ENCODE results near the gene ADAM11. TPM values are rescaled to one million over a fixed set of nuclear protein-coding genes. Genes with fewer than 3 reads are reported as not detected.
"Not testable (repeated sequence)": the region's sequence is repeated elsewhere in the genome, so short reads cannot be mapped to it uniquely, and the experiment has no call there.

Gene ADAM11, protein sequence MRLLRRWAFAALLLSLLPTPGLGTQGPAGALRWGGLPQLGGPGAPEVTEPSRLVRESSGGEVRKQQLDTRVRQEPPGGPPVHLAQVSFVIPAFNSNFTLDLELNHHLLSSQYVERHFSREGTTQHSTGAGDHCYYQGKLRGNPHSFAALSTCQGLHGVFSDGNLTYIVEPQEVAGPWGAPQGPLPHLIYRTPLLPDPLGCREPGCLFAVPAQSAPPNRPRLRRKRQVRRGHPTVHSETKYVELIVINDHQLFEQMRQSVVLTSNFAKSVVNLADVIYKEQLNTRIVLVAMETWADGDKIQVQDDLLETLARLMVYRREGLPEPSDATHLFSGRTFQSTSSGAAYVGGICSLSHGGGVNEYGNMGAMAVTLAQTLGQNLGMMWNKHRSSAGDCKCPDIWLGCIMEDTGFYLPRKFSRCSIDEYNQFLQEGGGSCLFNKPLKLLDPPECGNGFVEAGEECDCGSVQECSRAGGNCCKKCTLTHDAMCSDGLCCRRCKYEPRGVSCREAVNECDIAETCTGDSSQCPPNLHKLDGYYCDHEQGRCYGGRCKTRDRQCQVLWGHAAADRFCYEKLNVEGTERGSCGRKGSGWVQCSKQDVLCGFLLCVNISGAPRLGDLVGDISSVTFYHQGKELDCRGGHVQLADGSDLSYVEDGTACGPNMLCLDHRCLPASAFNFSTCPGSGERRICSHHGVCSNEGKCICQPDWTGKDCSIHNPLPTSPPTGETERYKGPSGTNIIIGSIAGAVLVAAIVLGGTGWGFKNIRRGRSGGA
- total RNA-seq: under 1 TPM; 0.13 to 0.74 TPM

DNA sequence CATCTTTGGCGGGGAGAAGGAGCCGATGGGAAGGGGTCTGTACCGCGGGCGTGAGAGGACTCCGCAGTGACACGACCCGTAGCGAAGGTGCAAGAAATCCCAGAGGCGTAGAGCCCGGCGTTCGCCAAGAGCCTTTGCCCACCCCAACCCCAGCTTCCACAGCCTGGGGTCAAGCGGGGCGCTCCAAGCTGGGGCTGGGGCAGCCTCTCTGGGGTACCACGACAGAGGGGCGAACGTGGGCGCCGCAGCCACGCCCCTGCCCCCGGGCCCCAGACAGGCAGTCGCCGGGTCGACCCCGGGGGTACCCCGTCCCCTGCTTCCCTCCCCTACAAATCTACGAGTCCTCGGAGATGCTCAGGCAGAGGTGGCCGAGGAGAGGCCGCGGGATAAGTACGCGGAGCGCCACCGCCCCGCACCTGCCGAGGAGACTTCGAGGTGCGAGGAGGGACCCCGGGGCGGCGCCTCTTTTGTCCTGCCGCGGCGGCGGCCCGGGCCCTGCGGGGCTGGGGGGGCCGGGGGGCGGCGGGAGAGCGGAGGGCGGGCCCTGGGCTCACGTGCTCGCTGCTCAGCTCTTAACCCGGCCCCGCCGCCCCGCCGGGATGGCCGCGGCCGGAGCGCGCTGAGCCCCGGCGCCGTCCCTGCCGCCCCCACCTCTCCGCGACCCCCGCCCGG lies at the start of gene ADAM11:
Gene ADAM11, plus strand, starts transcription at position 575 of the 672 bp plus-strand sequence. CDS start 212 bp downstream, outside the sequence.
- Mint-ChIP-seq H3K9me3 (no peaks in the 10 kb centered on the region), H3K4me1 (no peaks in the 10 kb centered on the region), H3K36me3 (ENCODE audit: low read depth) (no peaks in the 10 kb centered on the region), H3K4me3 (peak within 1 kb of the TSS; percentile 51), H3K27ac (no peak within 1 kb of the TSS), H3K27me3 (peaks cover 25% of the 10 kb centered on the region)
- peak; percentile 9 for ATAC-seq (replicated peaks)

DNA sequence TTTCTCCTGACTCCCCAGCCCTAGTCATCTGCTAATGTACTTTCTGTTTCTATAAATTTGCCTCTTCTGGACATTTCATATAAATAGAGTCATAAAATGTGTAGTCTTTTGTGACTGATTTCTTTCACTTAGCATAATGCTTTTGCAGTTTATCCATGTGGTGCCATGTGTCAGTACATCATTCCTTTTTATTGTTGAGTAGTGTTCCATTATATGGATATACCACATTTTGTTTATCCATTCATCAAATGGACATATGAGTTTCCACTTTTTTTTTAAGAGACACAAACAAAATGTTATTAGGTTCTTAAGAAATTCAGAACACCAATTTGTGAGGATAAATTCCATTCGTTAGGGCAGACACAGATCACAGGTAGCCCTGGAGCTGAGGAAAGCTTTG lies 39.3 kb upstream of the ADAM11 start:
- Mint-ChIP-seq H3K36me3 (ENCODE audit: low read depth) (peaks cover 7% of the 10 kb centered on the region), H3K4me3 (no peak overlapping the region), H3K9me3 (no peaks in the 10 kb centered on the region), H3K4me1 (no peaks in the 10 kb centered on the region), H3K27me3 (no peaks in the 10 kb centered on the region), H3K27ac (no peak overlapping the region)
- ATAC-seq (replicated peaks): no peak

DNA sequence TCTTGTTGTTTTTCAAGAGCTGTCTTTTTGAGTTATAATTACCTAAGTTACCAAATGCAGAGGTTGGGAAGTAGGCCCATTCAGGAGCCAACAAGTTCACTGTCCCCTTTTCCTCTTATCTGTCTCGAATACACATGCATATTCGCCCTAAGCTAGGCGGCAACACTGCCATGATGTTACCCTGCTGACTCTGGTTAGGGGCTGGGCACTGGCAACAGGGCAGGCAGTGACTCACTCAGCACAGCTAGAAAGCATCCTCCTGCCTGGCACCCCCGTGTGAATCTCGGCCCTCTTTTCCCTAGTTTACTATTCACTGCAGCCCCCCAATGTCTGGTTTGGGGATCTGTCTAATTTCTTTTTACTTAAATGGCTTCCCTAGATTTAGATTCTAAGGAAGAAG lies 36.5 kb upstream of the ADAM11 start:
- no peak for ATAC-seq (replicated peaks)
- no peak overlapping the region for H3K4me3 Mint-ChIP-seq
- peaks cover 7% of the 10 kb centered on the region for H3K36me3 Mint-ChIP-seq (ENCODE audit: low read depth)
- no peaks in the 10 kb centered on the region for H3K27me3 Mint-ChIP-seq
- H3K4me1 Mint-ChIP-seq: no peaks in the 10 kb centered on the region
- no peak overlapping the region for H3K27ac Mint-ChIP-seq
- no peaks in the 10 kb centered on the region for H3K9me3 Mint-ChIP-seq

DNA sequence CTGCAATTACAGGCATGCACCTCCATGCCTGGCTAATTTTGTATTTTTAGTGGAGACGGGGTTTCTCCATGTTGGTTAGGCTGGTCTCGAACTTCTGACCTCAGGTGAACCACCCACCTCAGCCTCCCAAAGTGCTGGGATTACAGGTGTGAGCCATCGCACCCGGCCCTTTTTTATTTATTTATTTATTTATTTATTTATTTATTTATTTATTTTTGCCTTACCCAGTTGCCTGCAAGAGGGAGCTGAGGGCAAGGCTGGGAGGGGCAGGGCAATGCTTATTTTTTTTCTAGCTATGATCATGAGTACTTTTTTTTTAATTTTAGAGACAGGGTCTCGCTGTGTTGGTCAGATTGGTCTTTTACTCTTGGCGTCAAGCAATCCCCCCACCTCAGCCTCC lies 32.7 kb upstream of the ADAM11 start:
- not testable (repeated sequence) for H3K4me3 Mint-ChIP-seq; H3K27me3 Mint-ChIP-seq; ATAC-seq (replicated peaks); H3K27ac Mint-ChIP-seq; H3K4me1 Mint-ChIP-seq; H3K9me3 Mint-ChIP-seq
- H3K36me3 Mint-ChIP-seq (ENCODE audit: low read depth): peaks cover 15% of the 10 kb centered on the region

DNA sequence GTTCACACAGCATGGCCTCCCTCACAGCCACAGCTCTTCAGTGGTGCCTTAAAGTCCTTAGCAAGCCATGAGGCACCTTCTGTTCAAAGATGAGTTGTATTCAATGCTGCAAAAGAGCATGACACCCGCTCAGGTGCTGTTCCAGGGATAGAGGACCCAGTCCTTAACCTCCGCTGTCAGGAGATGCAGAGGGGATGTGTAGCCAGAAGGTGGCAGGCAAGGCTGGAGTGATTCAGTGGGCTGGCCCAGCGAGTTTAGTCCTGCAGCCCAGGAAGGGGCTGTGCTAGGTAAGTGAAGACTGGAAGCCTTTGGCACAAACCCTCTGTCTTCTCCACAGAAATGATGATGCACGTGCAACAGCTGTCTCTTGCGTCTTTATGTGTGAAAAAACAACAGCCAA lies 25.0 kb upstream of the ADAM11 start:
- Mint-ChIP-seq H3K4me3 (no peak overlapping the region), H3K9me3 (no peaks in the 10 kb centered on the region), H3K4me1 (no peaks in the 10 kb centered on the region), H3K36me3 (ENCODE audit: low read depth) (peaks cover 10% of the 10 kb centered on the region), H3K27ac (no peak overlapping the region), H3K27me3 (no peaks in the 10 kb centered on the region)
- ATAC-seq (replicated peaks): no peak

DNA sequence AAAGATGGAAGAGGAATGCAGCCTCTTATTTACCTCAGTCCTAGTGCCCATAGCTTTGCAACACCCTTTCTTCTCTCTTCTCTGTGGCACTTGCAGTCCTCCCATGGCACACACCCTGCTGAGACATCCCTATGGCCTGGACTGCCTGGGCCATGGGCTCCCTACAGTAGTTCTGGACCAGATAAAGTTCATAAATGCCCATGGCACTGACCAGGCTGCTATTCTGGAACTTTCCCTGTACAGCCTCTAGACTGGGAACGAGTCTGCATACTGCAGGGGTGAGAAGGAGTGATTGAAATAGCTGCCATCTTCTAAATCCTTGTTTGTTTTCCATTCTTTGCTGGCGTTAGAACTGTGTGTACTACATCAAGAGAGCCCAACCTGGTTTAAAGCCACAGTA lies 24.5 kb upstream of the ADAM11 start:
- Mint-ChIP-seq H3K36me3 (ENCODE audit: low read depth) (peaks cover 10% of the 10 kb centered on the region), H3K27ac (no peak overlapping the region), H3K4me3 (no peak overlapping the region), H3K4me1 (no peaks in the 10 kb centered on the region), H3K27me3 (no peaks in the 10 kb centered on the region), H3K9me3 (no peaks in the 10 kb centered on the region)
- ATAC-seq (replicated peaks): no peak

DNA sequence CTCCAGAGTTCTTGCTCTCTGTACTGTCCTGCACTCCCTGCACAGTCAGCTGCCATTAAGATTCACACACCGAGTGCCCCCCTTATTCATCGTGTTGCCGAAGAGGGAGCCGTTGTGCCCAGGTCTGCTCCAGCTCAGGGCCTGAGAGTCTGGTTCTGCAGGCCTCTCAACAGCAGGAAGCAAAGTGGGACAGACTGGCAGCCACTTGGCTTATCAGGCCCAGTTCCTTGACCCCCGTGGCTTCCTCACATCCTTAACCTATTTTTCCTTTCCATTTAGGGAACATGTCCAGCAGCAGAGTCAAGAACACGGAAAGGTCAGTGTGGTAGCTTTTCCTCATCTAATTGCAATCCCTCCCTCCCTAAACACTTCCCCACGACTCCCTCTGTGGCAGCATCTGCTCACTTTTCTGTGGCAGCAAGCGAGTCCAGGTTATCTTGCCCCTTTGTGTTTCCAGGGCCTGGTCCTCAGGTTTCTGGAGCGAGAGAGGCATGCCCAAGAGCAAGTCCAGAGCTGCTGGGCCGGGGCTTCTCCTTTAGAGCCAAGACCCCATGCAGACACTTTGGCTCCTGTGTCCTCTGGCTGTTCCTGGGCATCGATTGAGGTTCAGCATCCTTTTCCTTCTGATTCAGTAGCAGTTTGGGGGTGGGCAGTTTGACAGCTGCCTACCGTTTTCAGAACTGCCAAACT lies 22.1 kb upstream of the ADAM11 start:
- H3K4me1 Mint-ChIP-seq: no peaks in the 10 kb centered on the region
- no peaks in the 10 kb centered on the region for H3K9me3 Mint-ChIP-seq
- no peaks in the 10 kb centered on the region for H3K27me3 Mint-ChIP-seq
- H3K27ac Mint-ChIP-seq: no peak overlapping the region
- H3K4me3 Mint-ChIP-seq: no peak overlapping the region
- ATAC-seq (replicated peaks): no peak
- H3K36me3 Mint-ChIP-seq (ENCODE audit: low read depth): no peaks in the 10 kb centered on the region

DNA sequence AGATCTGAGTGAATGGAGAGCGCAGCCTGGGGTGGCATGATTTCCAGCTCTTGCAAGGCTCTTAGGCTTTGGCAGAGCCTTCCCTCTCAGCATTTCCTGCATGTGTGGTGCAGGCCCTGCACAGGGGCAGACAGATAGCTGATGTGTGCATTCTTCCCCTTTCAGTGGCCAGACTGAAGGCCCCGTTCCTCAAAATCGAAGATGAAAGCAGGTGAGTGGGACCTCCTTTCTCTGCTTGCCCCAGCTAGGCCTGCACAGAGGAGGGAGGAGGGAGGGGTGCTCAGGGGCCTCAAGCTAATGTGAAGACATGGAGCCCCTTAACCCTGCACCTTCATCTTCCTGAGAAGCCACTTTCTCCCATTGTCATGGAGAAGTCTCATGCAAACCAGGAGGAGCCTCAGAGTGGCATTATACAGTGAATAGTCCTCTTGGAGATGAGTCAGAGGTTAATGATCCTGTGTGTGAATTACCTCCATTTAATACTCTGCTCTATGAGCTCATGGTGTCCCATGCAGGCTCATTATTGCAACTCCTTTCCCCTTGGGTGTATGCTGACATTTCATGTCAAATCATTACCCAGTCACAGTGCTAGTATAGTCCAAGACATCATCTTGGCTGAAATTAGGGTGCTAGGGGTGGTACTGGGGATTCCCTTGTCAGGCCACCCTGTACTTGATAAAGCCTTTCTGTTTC lies 20.4 kb upstream of the ADAM11 start:
- H3K4me1 Mint-ChIP-seq: no peaks in the 10 kb centered on the region
- H3K27ac Mint-ChIP-seq: no peak overlapping the region
- no peaks in the 10 kb centered on the region for H3K27me3 Mint-ChIP-seq
- no peaks in the 10 kb centered on the region for H3K9me3 Mint-ChIP-seq
- no peaks in the 10 kb centered on the region for H3K36me3 Mint-ChIP-seq (ENCODE audit: low read depth)
- no peak overlapping the region for H3K4me3 Mint-ChIP-seq
- ATAC-seq (replicated peaks): no peak

DNA sequence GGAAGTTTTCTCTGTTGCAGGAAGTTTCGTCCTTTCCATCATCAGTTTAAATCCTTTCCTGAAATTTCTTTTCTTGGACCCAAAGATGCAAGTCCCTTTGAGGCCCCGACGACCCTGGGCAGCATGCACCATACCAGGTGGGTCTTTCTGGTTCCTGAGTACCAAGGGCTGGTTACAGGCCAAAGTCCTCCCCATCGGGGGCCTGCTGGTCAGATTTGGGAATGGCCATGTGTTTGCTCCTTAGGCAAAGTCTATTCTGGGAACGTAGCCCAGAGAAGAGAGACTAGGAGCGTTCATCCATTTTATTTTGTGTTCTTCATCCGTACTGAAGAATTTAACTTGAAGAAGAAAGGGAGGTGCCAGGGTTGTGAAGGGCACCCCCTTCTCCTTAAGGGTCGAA lies 17.5 kb upstream of the ADAM11 start:
- H3K36me3 Mint-ChIP-seq (ENCODE audit: low read depth): no peaks in the 10 kb centered on the region
- H3K4me3 Mint-ChIP-seq: no peak overlapping the region
- no peaks in the 10 kb centered on the region for H3K27me3 Mint-ChIP-seq
- no peaks in the 10 kb centered on the region for H3K4me1 Mint-ChIP-seq
- H3K9me3 Mint-ChIP-seq: no peaks in the 10 kb centered on the region
- H3K27ac Mint-ChIP-seq: no peak overlapping the region
- ATAC-seq (replicated peaks): no peak

DNA sequence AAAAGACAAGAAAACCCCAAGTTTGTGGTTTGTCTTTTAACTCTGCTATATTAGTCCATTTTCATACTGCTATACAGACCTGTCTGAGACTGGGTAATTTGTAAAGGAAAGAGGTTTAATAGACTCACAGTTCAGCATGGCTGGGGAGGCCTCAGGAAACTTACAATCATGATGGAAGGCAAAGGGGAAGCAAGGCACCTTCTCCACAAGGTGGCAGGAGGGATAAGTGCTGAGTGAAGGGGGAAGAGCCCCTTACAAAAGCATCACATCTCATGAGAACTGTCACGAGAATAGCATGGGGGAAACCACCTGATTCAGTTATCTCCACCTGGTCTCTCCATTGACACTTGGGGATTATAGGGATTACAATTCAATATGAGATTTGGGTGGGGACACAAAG lies 13.5 kb upstream of the ADAM11 start:
- Mint-ChIP-seq H3K4me1 (no peaks in the 10 kb centered on the region), H3K27me3 (no peaks in the 10 kb centered on the region), H3K36me3 (ENCODE audit: low read depth) (no peaks in the 10 kb centered on the region), H3K27ac (no peak overlapping the region), H3K9me3 (no peaks in the 10 kb centered on the region), H3K4me3 (no peak overlapping the region)
- no peak for ATAC-seq (replicated peaks)

DNA sequence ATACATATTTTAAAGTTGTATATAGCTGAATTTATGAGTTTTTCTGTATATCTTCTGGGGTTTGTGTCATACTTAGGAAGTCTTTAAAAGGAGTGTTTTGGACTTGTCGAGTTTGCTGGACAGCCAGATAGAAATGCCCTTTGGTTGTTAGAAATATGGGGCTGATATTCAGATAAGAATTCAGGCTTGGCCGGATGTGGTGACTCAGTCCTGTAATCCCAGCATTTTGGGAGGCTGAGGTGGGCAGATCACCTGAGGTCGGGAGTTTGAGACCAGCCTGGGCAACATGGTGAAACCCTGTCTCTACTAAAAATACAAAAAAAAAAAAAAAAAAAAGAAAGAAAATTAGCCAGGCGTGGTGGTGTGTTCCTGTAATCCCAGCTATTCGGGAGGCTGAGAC lies 13.1 kb upstream of the ADAM11 start:
- H3K4me3 Mint-ChIP-seq; ATAC-seq (replicated peaks); H3K9me3 Mint-ChIP-seq; H3K36me3 Mint-ChIP-seq (ENCODE audit: low read depth); H3K27me3 Mint-ChIP-seq; H3K4me1 Mint-ChIP-seq; H3K27ac Mint-ChIP-seq: not testable (repeated sequence)

DNA sequence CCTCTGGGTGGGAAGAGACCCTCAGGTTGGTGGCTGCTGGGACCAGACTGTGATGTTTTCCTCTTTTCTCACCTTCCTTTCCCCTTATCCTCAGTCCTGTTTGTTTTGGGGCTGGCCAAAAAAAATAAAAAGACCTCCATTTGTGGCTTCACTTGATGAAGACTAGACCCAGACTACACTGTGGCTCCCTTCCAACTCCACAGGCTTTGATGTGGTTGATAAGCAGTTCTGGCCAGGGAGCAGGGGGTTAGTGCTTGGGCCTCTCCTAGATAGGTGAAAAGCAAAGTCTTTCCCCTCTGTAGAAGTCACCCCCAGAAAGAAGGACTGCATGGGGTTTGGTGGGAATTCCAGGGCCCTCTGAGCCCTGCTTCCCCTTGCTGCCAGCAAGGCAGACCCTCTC lies 11.2 kb upstream of the ADAM11 start:
- Mint-ChIP-seq H3K9me3 (no peaks in the 10 kb centered on the region), H3K4me1 (no peaks in the 10 kb centered on the region), H3K27me3 (no peaks in the 10 kb centered on the region), H3K36me3 (ENCODE audit: low read depth) (no peaks in the 10 kb centered on the region), H3K4me3 (no peak overlapping the region), H3K27ac (no peak overlapping the region)
- no peak for ATAC-seq (replicated peaks)

DNA sequence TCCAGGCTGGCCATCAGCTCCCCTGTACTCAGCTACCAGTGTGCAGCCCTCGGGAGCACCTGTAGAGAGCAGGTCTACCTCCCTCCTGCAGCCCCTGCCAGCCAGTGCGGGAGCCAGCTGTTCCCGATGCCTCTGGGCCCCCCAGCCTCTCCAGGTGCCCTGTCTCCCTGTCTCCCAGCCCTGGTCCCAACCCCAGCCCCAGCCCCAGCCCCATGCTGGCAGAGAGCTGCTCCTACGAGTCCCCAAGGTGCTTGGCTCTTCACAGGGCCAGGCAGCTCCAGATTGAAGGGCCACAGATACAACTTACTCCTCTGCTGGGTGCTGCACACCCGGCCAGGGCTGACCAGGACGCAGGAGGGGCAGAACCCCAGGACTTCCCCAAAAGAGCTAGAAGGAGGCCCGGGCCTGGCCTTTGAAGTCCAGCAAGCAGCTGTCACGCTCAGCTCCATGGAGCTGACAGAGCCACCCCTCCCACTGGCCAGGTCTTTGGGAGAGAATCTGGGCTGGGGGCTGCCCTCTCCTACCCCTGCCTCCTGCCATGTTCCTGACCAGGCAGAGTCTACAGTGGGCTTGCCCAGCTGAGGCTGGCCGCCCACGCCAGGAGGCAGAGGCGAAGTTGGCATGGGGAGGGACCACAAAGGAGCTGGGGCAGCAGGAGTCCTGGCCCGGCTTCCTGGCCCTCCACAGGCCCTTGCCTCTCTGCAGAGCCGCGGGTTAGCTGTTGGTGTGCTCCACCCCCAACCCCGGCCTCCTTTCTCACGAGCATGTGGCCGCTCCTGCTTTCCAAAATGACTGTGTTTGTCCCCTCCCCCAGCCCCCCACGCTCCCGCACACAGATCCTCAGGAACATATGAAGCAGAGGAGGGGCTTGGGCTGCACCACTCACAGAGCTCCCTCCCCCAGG lies 9.5 kb upstream of the ADAM11 start:
- no peak overlapping the region for H3K27ac Mint-ChIP-seq
- no peaks in the 10 kb centered on the region for H3K9me3 Mint-ChIP-seq
- peaks cover 3% of the 10 kb centered on the region for H3K27me3 Mint-ChIP-seq
- no peaks in the 10 kb centered on the region for H3K4me1 Mint-ChIP-seq
- no peak for ATAC-seq (replicated peaks)
- H3K36me3 Mint-ChIP-seq (ENCODE audit: low read depth): no peaks in the 10 kb centered on the region
- no peak overlapping the region for H3K4me3 Mint-ChIP-seq

Data from activated T-helper 17 cell treated with anti-CD3 and anti-CD28 coated beads, Interleukin-2, amount 50 U/mL, for 72 hours (primary cell).